Stomach (tissue), 4 donors: ENCODE measurements around the gene FGFR2.

Experiments used
- CTCF ChIP-seq, 7 experiments: fragments of 450-650 bp in 4 of 7; fragments of 200-600 bp in 3 of 7; sonication (generic) in 3 of 7; IDR thresholded peaks; one replicate each; pipeline ENCODE4 v1.5.1; 2016 to 2019; ENCODE audit warnings: antibody characterized with exemption in 7 of 7, control low read depth in 2 of 7, mild to moderate bottlenecking in 1 of 7
- POLR2A ChIP-seq, 4 donors: fragments of 450-650 bp; IDR thresholded peaks; one replicate each; pipeline ENCODE4 v1.6.1; 2016; ENCODE audit warnings: antibody characterized with exemption in 4 of 4, control low read depth in 2 of 4, mild to moderate bottlenecking in 1 of 4, moderate library complexity in 1 of 4

- TF ChIP-seq CTCF (IDR thresholded peaks at IDR 0.05) (no peak), POLR2A (IDR thresholded peaks at IDR 0.05) (no peak)
These were observed 113.8 kb downstream of the FGFR2 start for GRCh38 chr10:121484401-121484800.
